A549 (cell line): ENCODE data around the gene A4GNT.

Experiments used
- CHD4 ChIP-seq: fragments of 200-600 bp; sonication (generic); IDR thresholded peaks from 2 replicates; pipeline ENCODE4 v1.6.1; 2016; ENCODE audit warnings: antibody characterized with exemption, mild to moderate bottlenecking, borderline replicate concordance
- HOXA7 ChIP-seq: fragments of 250-450 bp; sonication (Bioruptor Pico); IDR thresholded peaks from 2 replicates; pipeline ENCODE4 v1.5.0; 2020; ENCODE audit warnings: mild to moderate bottlenecking, moderate library complexity
- JUNB ChIP-seq: fragments of >200 bp; sonication (Bioruptor Twin); formaldehyde crosslinking; IDR thresholded peaks from 2 replicates; pipeline ENCODE4 v1.6.1; 2016
- POLR2A ChIP-seq: IDR thresholded peaks from 2 replicates; pipeline ENCODE4 v1.6.1; 2012; ENCODE audit warnings: mild to moderate bottlenecking, low read length
- ZSCAN20 ChIP-seq: fragments of 250-450 bp; sonication (Bioruptor Pico); IDR thresholded peaks from 2 replicates; pipeline ENCODE4 v1.8.0; 2022; ENCODE audit warnings: mild to moderate bottlenecking, moderate library complexity
- TF ChIP-seq, protein P1 (sequence below): IDR thresholded peaks from 2 replicates; pipeline ENCODE4 v1.6.1; 2012
- TF ChIP-seq, protein P2 (sequence below): fragments of >200 bp; sonication (Bioruptor Twin); formaldehyde crosslinking; IDR thresholded peaks from 3 replicates; pipeline ENCODE4 v1.5.1; 2016

DNA sequence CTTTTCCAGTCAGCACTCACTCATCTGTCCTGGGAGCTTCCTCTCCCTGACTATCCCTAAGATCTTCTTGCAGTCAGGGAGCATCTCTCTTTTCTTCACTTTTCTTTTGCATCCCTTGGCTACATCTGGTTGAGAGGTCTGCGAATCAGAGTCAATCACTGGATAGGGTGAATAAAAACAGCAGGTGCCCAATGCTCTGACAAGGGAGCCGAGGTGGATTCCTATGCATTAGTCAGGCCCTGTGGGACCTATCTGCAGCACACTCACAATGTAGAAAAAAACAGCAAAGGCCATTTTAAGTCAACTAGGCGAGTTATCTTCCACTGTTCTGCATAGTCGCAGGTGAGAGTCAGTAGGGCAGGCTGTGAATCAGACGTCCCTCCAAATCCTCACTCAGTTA lies 52.3 kb downstream of the A4GNT start:
- no peak for TF ChIP-seq JUNB
- no peak for TF ChIP-seq ZSCAN20 (CRISPR knock-in tag)
- TF ChIP-seq, protein P1, sequence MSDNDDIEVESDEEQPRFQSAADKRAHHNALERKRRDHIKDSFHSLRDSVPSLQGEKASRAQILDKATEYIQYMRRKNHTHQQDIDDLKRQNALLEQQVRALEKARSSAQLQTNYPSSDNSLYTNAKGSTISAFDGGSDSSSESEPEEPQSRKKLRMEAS: no peak
- TF ChIP-seq CHD4: no peak
- TF ChIP-seq, protein P2, sequence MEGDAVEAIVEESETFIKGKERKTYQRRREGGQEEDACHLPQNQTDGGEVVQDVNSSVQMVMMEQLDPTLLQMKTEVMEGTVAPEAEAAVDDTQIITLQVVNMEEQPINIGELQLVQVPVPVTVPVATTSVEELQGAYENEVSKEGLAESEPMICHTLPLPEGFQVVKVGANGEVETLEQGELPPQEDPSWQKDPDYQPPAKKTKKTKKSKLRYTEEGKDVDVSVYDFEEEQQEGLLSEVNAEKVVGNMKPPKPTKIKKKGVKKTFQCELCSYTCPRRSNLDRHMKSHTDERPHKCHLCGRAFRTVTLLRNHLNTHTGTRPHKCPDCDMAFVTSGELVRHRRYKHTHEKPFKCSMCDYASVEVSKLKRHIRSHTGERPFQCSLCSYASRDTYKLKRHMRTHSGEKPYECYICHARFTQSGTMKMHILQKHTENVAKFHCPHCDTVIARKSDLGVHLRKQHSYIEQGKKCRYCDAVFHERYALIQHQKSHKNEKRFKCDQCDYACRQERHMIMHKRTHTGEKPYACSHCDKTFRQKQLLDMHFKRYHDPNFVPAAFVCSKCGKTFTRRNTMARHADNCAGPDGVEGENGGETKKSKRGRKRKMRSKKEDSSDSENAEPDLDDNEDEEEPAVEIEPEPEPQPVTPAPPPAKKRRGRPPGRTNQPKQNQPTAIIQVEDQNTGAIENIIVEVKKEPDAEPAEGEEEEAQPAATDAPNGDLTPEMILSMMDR: no peak
- TF ChIP-seq HOXA7 (CRISPR knock-in tag): no peak
- no peak for TF ChIP-seq POLR2A
